ENCODE data around the gene HSPB9.

Gene HSPB9

DNA sequence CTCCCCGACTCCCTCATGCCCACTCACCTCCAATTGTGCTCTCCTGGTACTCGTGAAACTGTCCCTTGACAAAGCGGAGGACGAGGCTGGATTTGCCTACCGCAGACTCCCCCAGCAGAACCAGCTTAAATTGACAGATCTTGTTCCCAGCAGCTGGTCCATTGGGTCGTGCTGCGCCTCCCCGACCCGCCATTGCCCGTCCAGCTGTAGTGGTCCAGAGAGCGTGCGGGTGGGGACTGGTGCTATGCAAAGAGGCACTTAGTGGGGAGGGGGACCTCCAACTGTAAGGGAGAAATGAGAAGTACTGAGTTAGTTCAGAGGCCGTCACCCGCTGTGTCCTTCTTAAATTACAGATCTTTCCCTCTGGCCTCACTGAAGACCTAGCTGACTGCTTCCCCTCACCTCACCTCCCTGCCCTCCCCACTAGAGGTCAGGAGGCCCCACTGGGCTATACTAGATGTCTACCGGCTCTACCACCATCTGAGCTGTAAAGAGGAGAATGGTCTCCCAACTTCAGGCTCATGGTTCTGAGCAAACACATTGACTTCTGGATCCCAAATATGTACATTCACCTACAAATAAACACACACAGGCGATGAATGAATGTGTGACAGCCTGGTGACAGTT lies 7.8 kb downstream of the HSPB9 start:
- DNase-seq (ENCODE audit: low read depth): no peak
- TF ChIP-seq, protein P1, sequence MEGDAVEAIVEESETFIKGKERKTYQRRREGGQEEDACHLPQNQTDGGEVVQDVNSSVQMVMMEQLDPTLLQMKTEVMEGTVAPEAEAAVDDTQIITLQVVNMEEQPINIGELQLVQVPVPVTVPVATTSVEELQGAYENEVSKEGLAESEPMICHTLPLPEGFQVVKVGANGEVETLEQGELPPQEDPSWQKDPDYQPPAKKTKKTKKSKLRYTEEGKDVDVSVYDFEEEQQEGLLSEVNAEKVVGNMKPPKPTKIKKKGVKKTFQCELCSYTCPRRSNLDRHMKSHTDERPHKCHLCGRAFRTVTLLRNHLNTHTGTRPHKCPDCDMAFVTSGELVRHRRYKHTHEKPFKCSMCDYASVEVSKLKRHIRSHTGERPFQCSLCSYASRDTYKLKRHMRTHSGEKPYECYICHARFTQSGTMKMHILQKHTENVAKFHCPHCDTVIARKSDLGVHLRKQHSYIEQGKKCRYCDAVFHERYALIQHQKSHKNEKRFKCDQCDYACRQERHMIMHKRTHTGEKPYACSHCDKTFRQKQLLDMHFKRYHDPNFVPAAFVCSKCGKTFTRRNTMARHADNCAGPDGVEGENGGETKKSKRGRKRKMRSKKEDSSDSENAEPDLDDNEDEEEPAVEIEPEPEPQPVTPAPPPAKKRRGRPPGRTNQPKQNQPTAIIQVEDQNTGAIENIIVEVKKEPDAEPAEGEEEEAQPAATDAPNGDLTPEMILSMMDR (IDR thresholded peaks at IDR 0.05; ENCODE audit: low read depth, low read length, missing control alignments): no peak
- H3K4me3 ChIP-seq (ENCODE audit: low read depth, low read length): no peak overlapping the region

DNA sequence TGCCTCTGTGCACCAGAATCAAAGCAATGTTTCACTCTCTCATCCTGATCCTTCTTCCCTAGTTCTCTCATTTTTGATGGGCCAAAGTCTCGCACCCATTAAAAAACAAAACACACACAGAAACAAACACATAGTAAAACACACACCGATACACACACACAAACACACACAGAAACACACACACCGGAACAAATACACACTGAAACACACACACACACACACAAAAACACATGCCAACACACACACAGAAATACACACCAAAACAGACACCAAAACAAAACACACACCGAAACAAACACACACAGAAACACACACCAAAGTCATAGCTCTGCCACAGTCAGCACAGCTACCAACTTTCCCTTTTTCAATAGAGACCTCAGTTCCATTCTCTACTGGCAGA lies 8.6 kb downstream of the HSPB9 start:
- TF ChIP-seq, protein P1 (IDR thresholded peaks at IDR 0.05; ENCODE audit: low read depth, low read length, missing control alignments): no peak
- no peak for DNase-seq (ENCODE audit: low read depth)
- no peak overlapping the region for H3K4me3 ChIP-seq (ENCODE audit: low read depth, low read length)

DNA sequence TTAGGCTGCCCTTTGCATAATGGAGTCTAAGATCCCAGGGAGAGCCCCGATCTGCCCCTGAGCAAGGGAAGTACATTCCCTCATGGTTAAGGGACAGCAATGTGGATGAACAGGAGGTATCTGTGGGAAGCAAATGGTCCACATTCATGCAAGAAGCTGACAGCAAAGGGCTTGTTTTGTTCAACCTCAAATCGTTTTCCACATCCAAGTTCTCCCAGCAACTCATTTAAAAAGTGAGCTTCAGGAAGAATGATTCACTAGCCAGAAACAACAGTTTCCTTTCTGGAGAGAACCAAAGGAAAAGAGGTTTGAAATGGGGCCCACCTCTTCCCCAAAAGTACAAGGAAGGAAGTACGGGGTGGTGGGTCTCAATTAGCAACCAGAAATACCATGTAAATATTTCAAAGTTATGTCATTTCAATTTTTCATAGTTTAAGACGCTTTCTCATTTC lies 9.4 kb downstream of the HSPB9 start:
- TF ChIP-seq, protein P1 (IDR thresholded peaks at IDR 0.05; ENCODE audit: low read depth, low read length, missing control alignments): no peak
- H3K4me3 ChIP-seq (ENCODE audit: low read depth, low read length): no peak overlapping the region
- no peak for DNase-seq (ENCODE audit: low read depth)

DNA sequence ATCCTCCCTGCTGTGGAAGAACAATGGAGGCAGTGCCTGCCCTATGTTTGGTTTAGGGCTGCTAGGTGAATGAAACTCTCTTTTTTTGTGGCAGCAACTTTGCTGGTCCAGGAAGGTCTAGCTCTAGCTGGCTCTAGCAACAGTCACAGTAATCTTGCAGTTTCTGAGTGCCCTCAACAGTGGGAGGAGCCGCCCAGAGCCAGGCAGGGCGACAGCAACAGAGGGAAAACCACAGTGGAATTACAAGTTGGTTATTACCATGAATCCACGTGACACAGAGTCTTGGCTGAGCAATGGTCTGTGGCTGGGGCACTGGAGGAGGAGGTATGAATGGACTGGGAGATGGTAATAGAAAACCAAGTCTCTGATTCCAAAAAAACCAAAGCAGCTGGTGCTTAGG lies 10.3 kb downstream of the HSPB9 start:
- TF ChIP-seq, protein P1 (IDR thresholded peaks at IDR 0.05; ENCODE audit: low read depth, low read length, missing control alignments): no peak
- no peak for DNase-seq (ENCODE audit: low read depth)
- H3K4me3 ChIP-seq (ENCODE audit: low read depth, low read length): no peak overlapping the region

DNA sequence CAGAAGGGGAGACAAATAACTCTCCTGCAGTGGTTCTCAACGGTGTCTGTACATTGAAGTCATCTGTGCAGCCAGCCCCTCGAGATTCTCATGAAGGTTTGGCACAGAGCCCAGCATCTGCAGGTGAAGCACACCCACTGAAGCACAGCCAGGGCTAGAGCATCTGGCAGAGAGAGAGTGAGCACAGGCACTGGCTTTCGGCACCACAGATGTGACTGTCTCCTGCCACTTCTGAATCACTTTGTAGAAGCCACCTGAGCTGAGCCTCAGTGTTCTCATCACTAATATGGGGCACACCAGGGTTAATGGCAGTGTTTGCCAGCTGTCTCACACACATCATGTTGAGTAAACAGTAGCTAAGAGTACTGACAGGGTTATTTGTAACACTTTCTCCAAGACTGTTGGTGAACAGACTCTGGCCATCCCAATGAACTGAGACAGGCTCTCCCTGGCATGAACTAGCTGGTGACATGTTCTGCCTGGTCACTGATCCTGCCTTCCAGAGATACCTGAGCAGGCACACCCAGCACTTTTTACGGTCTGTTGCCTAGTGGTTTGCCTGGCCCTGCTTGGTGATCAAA lies 10.9 kb downstream of the HSPB9 start:
- DNase-seq (ENCODE audit: low read depth): peak; percentile 48
- H3K4me3 ChIP-seq (ENCODE audit: low read depth, low read length): no peak overlapping the region
- TF ChIP-seq, protein P1 (IDR thresholded peaks at IDR 0.05; ENCODE audit: low read depth, low read length, missing control alignments): no peak

DNA sequence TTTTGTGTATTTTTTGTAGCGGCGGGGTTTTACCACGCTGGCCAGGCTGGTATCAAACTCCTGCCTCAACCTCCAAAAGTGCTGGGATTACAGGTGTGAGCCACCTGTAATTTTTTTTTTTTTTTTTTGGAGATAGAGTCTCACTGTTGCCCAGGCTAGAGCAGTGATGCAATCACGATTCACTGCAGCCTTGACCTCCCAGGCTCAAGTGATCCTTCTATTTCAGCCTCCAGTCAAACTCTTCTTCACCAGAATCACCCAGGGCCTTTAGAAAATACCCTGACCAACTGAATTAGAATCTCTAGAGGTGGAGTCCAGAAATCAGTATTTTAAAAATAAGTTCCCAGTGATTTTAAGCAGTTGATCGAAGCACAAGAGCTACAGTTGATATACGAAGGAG lies 12.5 kb downstream of the HSPB9 start:
- DNase-seq (ENCODE audit: low read depth): no peak
- TF ChIP-seq, protein P1 (IDR thresholded peaks at IDR 0.05; ENCODE audit: low read depth, low read length, missing control alignments): no peak
- no peak overlapping the region for H3K4me3 ChIP-seq (ENCODE audit: low read depth, low read length)
